OCI-LY3 (cell line): ENCODE data around the gene MYO1E.

ENCODE experiments used
- EZH2phosphoT487 ChIP-seq: fragments of 200-600 bp; shearing (Covaris generic); IDR thresholded peaks from 2 replicates; pipeline ENCODE4 v1.6.1; 2018; ENCODE audit warnings: antibody characterized with exemption, mixed run types, low read depth
- TF ChIP-seq, protein P1 (sequence below): fragments of 200-600, 300-600 bp; sonication (generic); IDR thresholded peaks from 2 replicates; pipeline ENCODE4 v1.5.1; 2014; ENCODE audit warnings: antibody characterized with exemption, low read length, low read depth

DNA sequence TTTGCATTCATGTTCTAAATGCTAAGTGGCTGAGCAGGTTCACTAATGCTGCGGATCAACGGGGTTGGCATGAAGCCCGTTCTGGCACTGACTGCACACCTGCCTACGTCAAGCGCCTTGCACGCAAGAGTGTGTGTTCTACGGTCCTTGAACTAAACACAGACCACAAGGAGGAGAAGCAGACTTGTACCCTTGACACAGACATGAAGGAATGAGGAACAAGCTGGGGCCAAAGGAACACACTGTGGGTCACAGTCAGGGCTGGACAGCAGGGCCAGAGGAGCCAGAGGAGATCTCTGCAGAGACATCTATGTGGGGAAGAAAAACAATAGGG, 214.0 kb downstream of the MYO1E start:
- TF ChIP-seq, protein P1, sequence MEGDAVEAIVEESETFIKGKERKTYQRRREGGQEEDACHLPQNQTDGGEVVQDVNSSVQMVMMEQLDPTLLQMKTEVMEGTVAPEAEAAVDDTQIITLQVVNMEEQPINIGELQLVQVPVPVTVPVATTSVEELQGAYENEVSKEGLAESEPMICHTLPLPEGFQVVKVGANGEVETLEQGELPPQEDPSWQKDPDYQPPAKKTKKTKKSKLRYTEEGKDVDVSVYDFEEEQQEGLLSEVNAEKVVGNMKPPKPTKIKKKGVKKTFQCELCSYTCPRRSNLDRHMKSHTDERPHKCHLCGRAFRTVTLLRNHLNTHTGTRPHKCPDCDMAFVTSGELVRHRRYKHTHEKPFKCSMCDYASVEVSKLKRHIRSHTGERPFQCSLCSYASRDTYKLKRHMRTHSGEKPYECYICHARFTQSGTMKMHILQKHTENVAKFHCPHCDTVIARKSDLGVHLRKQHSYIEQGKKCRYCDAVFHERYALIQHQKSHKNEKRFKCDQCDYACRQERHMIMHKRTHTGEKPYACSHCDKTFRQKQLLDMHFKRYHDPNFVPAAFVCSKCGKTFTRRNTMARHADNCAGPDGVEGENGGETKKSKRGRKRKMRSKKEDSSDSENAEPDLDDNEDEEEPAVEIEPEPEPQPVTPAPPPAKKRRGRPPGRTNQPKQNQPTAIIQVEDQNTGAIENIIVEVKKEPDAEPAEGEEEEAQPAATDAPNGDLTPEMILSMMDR, result no peak
- no peak for TF ChIP-seq EZH2phosphoT487
